Stimulated activated CD4-positive, alpha-beta T cell treated with anti-CD3 and anti-CD28 coated beads, Interleukin-1b, Interleukin-23, amount 100 ng/mL, for 4 hours (primary cell): ENCODE measurements around the gene BACE2.
"Not testable (repeated sequence)": the region's sequence is repeated elsewhere in the genome, so short reads cannot be mapped to it uniquely, and the experiment has no call there.

Experiments used
- DNase-seq, 2 donors: peaks; one replicate each; pipeline ENCODE4 v3.0.0-alpha.2; 2020; ENCODE audit warnings: low read depth in 2 of 2

BACE2 gene

GRCh38 chr21:41240040-41240439 lies 72.1 kb downstream of the BACE2 start:
- DNase-seq, result no peak

GRCh38 chr21:41241341-41241740 lies 73.4 kb downstream of the BACE2 start:
- DNase-seq, result no peak

- no peak for DNase-seq
Observed at GRCh38 chr21:41242238-41242829, 74.4 kb downstream of the BACE2 start.

GRCh38 chr21:41243107-41243506 lies 75.1 kb downstream of the BACE2 start:
- no peak for DNase-seq

- not testable (repeated sequence) for DNase-seq
Observed at GRCh38 chr21:41244266-41244880, 76.4 kb downstream of the BACE2 start.

GRCh38 chr21:41245509-41246135 lies 77.7 kb downstream of the BACE2 start:
- DNase-seq, result no peak

GRCh38 chr21:41246808-41247207 lies 78.8 kb downstream of the BACE2 start:
- DNase-seq, result no peak

- DNase-seq, result no peak
Observed at GRCh38 chr21:41247561-41248545, 79.9 kb downstream of the BACE2 start.

GRCh38 chr21:41249476-41249875 lies 81.5 kb downstream of the BACE2 start:
- no peak for DNase-seq

GRCh38 chr21:41250519-41250918 lies 82.6 kb downstream of the BACE2 start:
- no peak for DNase-seq

- DNase-seq, result no peak
Observed at GRCh38 chr21:41251961-41252642, 84.1 kb downstream of the BACE2 start.

- no peak for DNase-seq
Observed at GRCh38 chr21:41254090-41254700, 86.2 kb downstream of the BACE2 start.

GRCh38 chr21:41255190-41255589 lies 87.2 kb downstream of the BACE2 start:
- no peak for DNase-seq

GRCh38 chr21:41256231-41256630 lies 88.3 kb downstream of the BACE2 start:
- not testable (repeated sequence) for DNase-seq

- no peak for DNase-seq
Observed at GRCh38 chr21:41256771-41257702, 89.1 kb downstream of the BACE2 start.

GRCh38 chr21:41258617-41259016 lies 90.7 kb downstream of the BACE2 start:
- DNase-seq, result no peak

GRCh38 chr21:41260428-41260827 lies 92.5 kb downstream of the BACE2 start:
- no peak for DNase-seq

GRCh38 chr21:41267346-41267745 lies 99.4 kb downstream of the BACE2 start:
- no peak for DNase-seq

GRCh38 chr21:41269535-41269934 lies 101.6 kb downstream of the BACE2 start:
- no peak for DNase-seq

- DNase-seq, result no peak
Observed at GRCh38 chr21:41277196-41277595, 109.2 kb downstream of the BACE2 start.
